ENCODE measurements around the gene IFNA1.
"Not testable (repeated sequence)": the region's sequence is repeated elsewhere in the genome, so short reads cannot be mapped to it uniquely, and the experiment has no call there.

IFNA1 gene

DNA sequence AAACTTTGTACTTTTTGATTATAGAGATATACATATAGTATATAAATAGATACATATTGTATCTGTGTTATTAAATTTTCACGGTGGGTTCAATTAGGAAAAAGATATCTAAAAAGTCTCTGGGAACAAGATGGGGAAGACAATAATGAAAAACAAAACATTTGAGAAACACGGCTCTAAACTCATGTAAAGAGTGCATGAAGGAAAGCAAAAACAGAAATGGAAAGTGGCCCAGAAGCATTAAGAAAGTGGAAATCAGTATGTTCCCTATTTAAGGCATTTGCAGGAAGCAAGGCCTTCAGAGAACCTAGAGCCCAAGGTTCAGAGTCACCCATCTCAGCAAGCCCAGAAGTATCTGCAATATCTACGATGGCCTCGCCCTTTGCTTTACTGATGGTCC lies at the start of gene IFNA1:
IFNA1 (plus strand) TSS at position 301 of the 400 bp plus-strand sequence; CDS start at position 370, 69 bp downstream.
- no peak for DNase-seq (ENCODE audit: low read depth in 2 of 2)

DNA sequence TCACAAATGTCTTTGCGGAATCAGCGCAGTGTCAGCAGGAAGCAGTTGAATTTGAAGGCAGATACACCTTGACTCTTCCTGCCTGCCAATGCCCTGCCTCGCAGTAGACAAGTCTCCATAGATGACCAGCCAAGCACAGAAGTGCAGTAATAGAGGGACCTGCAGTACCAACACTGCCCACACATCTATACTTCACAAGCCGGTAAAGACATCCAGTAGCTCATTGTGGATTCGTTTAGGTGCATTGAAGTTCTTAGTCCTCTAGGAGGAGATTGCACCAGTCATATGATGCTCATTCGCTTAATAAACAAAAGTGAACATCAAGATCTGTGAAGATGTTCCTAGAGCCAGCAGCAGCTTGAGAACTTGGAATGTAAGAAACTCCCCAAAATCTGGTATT lies 48.0 kb upstream of the IFNA1 start:
- no peak for DNase-seq (ENCODE audit: low read depth in 2 of 2)

DNA sequence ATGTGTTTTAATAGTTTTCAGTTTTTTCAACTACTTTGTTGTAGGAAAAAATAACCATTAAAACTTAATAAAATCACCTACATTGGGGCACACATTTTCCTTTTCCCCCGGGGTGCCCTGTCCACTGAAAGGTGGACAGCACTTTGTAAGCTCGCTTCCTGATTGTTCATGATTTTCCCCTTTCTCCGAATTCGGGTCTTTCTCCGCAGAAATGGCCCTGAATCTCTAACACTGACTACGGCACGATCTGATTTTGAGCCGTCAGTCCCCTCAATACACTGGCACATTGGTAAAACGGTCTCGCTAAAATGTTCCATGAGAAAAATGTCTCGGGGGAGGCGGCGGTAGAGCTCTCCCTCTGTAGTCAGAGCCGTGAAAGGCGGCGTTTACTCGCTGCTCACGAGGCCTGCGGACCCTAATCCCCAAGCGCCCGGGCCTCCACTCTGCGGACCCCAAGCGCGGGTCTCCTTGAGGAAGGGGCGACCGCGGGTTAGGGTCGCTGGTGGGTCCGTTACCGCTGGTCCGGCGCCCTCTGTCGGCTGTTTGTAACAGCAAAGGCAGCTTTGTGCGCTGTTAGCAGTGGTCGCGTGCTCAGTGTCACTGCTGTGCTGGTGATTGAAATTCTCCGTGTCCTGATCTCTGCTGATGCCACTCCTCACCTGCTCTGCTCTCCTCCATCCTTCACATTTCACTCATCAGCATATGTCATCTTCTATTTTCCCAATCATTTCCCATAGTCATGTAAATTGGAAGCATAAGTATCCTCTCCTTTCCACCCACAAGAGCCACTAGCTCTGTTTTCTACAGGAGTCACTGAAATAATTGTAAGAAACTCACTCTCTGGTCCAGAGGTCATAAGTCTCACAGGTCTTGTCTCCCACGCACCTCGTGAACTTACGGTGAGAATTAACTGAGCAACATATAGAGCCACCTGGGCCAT lies 44.2 kb upstream of the IFNA1 start:
- DNase-seq (ENCODE audit: low read depth in 2 of 2), result peak; percentile 7 to 20

DNA sequence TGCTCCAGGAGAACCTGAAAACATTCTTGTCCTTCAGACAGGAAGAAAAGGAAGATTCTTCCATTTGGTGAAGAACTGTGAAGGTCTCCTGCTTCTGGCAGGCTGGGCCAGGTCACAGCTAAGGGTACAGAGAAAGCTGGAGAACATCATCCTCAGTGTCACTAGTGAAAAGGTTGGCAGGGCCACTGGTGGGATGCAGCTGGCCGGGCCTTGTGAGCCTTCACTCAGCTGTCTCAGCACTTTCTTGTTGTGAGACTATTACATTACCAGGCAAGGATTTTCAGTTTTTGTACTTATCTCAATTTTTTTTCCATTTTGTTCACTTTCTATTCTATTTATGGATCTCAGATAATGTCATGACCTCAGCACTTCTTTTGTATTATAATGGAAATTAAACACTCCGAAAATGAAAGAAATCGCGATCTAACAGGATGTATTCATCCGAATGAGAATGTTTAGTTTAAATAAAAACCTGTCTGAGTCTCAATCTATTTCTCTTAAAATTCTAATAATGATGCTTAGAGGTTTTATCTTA lies 41.2 kb upstream of the IFNA1 start:
- no peak for DNase-seq (ENCODE audit: low read depth in 2 of 2)

DNA sequence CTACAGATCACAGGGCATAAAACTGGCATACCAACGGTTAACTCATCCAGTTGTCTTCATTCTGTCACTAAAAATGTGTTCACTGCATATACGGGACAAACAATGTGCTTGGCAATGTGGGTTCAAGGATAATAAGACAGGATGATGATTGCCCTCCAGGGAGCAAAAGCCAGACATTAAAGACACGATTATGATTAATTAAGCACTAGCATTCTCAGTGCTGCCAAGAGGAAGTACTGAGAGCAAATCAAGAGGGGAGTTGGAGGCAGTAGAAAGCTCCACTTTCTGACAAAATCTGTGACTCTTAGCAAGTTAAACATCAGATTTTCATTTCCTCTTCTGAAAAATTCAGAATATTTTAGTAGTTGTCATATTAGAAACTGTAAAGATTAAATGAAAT lies 40.3 kb upstream of the IFNA1 start:
- no peak for DNase-seq (ENCODE audit: low read depth in 2 of 2)

DNA sequence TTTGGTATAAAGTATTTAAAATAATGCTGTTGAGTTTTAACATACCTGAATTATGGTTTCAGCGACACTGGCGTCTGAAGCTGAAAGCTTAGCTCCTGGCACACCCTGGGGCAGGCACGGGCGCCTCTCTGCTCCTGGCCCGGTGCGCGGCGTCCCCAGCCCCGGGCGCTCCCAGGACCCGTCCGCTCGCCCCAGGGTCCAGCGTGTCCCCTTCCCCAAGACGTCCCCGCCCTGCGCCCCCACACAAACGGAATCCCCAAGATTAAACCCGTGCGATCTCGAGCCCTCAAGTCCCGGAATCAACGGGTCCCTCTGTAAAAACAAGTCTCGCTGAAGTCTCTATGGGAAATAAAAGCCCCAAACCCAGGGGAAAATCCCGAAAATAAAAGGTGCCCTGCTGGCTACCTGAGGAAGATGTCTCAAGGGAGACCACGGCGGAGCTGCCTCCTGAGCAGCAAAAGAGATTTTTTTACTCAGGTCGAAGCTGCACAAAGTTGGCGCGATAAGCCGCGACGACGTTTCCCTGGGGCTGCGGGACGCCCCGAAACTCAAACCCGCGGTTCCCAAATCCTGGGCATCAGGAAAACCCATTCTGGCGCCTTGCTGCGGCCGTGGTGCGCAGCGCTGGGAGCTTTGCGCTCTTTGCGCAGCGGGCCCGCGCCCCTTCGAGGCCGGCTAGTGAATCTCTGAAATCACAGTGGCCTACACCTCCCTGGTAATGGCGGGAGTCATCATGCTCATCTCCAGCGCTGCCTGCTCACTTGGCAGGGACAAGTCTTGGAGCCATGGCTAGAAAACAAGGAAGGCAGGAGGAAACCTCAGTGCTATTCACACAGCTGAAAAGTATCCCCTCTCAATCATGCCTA lies 37.6 kb upstream of the IFNA1 start:
- DNase-seq (ENCODE audit: low read depth in 2 of 2), result no peak

DNA sequence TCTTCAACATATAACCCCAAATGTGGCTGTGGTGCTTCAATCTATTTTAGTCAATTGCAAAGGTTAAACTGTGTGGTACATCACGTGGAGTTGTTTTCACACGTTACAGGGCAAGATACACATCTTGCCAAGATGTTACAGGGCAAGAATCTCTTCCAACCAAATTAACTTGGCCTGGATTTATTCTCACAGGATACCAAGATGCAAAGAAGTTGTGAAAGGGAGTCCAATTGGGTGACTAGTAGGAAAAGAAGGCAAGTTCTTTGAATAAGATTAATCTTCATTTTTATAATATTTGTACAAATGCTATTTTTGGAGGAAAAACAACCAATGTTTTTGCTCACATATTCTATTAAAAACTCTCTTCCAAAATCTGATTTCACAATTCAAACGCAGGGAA lies 36.1 kb upstream of the IFNA1 start:
- no peak for DNase-seq (ENCODE audit: low read depth in 2 of 2)

DNA sequence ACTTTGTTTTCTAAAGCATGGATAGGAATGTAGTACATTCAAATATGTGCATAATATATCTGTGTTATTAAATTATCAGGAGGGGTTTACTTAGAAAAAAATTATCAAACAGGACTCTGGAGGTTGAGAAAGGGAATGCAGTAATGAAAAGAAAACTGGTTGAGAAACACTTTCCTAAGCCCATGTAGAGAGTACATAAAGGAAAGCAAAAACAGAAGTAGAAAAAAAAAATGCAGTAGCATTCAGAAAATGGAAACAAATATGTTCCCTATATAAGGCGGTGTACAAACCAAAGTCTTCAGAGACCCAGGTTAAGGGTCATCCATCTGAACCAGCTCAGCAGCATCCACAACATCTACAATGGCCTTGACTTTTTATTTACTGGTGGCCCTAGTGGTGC lies 31.4 kb upstream of the IFNA1 start, which contains the start of gene IFNA8:
IFNA8 (plus strand) TSS at position 301 of the 400 bp plus-strand sequence; CDS start at position 361, 60 bp downstream.
- no peak for DNase-seq (ENCODE audit: low read depth in 2 of 2)

DNA sequence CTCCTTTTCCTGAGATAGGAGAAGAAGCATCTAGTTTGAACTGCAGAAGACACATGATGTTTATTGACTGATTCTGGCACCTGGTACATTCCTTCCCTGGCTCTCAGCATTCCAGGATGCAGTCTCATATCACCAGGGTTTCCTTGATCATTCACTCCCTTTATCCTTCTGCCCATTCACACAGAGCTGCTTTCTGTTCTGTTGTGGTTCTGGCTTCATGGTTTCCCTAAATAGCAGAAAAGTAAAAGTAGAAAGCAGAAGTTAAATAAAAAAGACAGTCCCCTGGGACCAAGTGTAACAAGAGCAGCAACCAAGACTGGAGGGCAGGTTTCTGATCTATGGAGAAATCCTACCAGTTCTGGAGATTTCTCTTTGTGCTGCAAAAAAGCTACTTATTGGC lies 28.1 kb upstream of the IFNA1 start:
- DNase-seq (ENCODE audit: low read depth in 2 of 2), result no peak

DNA sequence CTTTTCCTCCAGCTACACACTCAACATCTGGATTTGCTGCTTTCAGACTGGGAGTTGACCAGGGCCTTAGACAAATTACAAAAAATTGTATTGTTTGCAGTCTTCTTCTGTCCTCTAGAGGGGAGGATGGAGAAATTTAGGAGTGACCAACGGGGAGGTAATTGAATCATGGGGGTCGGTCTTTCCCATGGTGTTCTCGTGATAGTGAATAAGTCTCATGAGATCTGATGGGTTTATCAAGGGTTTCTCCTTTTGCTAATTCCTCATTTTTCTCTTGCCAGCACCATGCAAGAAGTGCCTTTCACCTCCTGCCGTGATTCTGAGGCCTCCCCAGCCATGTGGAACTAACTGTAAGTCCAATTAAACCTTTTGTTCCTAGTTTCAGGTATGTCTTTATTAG lies 27.1 kb upstream of the IFNA1 start:
- DNase-seq (ENCODE audit: low read depth in 2 of 2), result no peak

DNA sequence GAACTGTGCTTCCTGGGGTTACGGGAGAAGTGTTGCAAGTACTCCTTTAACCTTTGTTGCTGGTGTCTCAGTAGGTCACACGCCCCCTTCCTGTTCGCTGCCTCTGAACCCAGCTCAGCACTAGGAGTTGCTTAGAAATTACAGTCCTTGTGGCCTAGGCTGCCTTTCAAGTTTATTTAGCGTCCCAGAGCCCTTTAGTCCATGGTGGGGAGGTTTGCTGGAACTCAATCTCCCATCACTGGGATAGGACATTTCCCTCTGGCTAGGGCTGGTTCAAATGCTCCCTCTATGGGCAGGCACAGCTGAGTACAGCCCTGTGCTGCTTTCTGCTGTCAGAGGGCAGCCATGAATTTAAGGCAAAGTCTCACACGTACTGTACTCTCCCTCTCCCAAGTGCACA lies 26.6 kb upstream of the IFNA1 start:
- no peak for DNase-seq (ENCODE audit: low read depth in 2 of 2)

DNA sequence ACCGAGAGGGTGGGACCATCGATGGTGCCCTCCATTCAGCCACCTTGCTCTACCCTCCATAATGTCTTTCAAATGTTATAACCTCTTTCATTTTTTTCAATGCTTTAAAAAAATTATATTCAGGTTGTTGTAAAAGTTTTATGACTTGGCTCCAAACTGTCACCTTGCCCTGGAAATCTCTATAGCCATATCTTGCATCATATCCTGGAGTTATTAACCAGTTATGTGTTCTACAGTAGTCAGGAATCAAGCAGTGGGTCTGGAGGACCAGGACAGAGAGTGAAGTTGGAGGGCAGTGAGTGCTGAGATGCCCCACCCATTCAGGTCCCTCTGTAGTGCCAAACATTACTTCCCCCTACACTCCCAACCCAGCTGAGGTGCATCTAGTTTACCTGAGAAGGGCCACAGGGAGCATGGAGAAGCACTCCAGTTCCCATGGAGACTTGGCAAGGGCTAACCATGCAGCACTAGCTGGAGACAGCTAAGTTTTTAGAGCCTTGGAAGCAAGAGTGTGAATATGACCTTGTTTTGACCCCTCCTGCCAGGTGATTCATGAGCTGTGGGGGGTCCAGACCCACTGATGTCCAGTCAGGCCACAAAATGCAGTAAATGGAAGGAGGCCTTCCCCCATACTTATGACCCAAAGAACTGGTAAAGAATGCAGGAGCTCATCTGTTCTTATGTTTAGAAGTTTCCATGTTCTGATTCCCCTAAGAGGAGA lies 25.9 kb upstream of the IFNA1 start:
- no peak for DNase-seq (ENCODE audit: low read depth in 2 of 2)

DNA sequence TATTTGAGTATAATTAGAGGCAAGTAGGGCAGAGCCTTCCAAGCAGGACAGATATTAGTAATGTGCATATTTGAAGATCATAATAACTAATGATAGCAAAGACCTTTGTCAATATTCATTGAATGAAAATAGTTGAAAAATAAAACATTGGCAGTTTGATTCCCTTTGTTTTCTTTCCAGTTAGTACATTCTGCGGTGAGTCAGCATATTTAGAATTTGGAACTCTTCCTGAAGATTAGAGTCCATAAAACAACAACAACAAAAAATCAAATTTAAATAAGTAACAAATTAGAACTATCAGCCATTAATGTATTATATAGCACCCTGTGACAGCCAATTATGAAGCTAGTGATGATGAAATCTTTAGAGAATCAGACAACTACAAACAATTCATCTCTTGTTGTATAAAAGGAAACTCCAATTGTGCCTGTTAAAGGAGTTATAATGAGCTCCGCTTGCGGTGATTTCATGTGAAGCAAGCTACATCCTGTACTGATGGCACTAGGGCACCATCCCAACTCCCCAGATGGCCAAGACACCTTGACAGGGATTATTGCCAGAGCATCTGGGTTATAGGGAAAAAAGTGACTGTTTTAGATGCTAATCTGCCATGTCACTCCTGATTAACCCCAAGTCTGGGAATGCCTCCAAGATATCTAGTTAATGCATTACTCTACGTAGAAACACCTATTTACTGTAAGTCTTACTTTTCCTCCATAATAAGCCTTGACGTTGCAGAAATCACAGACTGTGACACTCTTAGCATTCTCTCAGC lies 24.6 kb upstream of the IFNA1 start:
- DNase-seq (ENCODE audit: low read depth in 2 of 2), result no peak

DNA sequence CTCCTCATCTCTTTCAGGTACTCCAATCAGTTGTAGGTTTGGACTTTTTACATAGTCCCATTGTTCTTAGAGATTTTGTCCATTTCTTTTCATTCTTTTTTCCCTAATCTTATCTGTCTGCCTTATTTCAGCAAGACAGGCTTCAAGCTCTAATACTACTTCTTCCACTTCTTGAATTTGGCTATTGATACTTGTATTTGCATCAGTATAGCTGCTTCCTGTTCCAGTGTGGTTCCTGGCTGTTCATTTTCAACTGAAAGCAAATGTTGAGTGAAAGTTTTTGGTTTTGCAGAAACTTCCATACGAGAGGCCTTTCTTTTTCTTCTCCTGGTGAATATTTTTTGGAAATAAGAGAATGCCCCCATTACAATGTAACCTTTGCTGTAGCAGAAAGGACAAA lies 12.0 kb upstream of the IFNA1 start:
- DNase-seq (ENCODE audit: low read depth in 2 of 2), result no peak

DNA sequence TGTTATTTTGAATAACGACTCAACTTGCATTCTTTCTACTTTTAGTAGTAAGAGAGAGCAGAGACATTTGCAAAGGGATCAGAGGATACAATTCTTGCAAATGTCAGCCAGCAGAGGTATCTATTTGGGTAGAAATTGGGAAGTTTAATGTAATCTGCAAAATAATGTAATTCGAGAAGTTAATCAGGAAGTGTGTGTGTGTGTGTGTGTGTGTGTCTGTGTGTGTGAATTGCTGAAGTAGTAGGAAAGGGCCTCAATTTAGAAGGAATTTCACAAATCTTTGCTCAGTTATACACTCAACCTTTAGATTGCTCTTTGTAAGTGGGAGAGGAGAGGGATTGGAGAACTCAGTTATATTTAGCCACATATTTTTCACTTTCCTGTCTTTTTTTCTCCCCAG lies 11.0 kb upstream of the IFNA1 start:
- no peak for DNase-seq (ENCODE audit: low read depth in 2 of 2)

DNA sequence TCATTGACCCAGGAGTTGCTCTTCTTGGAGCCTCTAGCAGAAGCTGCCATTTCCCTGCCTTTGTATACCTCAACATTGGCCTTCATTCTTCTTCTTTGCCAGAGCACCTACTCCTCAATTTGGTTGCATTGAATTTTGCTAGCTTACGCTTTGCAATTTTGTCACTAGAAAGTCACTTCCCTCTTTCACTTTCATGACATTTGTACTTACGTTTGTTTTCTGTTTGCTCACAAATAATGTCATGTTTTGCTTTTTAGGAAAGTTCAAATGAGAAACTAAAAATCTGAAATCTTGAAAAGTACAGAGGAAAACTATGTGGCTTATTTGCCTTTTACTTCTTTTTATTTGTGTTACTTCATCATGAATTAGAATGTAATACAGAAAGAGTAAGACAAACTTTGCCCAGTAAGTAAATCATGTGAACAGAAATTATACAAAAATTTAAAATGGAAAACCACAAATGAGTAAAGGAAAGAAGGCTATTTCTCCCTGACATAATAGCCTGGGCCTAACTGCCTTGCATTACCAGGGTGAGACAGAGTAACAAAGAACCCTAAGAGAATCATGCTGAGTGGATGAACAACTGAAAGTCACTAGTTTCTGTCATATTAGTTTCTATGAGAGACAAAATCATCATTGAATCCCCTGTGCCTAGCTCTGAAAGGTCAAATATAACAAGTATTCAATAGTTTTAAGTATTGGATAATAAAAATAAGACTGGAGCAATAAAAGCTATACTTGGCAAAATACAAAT lies 7.4 kb upstream of the IFNA1 start:
- no peak for DNase-seq (ENCODE audit: low read depth in 2 of 2)

DNA sequence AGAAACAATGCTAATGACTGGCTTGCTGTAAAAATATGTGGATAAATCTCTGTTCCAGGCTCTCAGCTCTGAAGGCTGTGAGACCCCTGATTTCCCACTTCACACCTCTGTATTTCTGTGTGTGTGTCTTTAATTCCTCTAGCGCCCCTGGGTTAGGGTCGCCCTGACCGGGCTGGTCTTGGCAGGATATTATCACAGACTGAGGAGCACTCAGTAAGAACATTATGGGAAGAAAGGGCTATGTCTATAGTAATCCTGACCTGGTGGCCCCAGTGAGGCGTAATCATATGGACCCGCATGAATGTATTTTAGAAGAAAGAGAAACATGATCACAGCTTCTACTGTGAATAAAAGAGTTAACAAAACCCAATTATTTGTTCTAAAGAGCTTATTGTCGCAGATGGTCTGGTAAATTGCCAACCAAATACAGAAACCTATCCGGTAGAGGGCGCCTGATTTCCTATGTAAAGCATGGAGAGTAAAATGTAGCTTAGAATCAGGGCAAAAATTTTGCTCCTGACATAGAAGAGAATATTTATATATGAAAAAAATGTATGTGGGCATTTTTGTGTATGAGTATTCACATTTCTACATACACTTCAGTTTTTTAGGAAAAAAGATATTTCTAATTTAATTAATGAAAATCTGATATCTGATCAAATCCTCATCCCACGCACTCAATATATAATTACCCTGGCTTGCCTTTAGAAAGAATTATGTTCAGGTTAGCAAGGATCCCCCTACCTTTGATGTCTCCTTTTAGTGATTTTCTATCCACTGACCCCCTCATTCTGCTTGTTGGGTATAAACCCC lies 5.8 kb upstream of the IFNA1 start:
- peak; percentile 9 to 13 for DNase-seq (ENCODE audit: low read depth in 2 of 2)

DNA sequence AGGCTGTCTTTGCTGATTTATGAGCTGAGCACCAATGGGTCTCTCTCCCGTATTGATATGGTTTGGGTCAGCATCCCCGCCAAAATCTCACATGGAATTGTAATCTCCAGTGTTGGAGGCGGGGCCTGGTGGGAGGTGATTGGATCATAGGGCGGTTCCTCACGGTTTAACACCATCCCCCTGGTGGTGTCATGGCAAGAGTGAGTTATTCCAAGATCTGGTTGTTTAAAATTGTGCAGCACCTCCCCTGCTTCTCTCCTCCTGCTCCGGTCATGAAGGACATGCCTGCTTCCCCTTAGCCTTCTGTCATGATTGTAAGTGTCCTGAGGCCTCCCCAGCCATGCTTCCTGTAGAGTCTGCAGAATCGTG lies 5.2 kb upstream of the IFNA1 start:
- DNase-seq (ENCODE audit: low read depth in 2 of 2), result not testable (repeated sequence)

DNA sequence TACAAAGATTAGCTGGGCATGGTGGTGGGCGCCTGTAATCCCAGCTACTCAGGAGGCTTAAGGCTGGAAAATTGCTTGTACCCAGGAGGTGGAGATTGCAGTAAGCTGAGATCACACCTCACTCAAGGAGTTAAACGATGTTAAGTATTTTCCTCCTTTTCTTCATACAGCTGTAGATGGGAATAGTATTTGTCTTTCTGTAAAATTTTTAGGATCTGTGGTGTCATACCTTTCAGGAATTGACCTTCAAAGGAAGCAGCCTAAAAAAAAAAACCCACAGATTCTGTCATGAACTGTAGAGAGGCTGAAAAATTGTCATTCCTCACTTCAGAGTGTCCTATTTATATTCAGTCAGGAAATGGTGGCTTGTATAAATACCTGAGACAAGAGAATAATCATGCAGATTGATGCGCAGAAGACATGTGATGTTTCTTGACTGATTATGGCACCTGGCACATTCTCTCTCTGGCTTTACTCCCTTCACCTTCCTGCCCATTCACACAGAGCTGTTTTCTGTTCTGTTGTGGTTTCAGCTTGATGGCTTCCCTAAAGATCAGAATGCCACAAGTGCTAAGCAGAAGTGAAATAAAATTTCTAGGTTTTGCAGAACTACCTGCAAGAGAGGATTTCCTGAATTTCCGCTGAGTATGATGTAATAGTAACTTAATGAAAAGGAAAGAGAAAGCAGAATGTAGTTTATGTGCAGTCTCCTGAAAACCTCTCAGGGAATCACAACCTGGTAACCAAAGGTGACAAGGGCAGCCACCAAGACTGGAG lies 3.8 kb downstream of the IFNA1 start:
- DNase-seq (ENCODE audit: low read depth in 2 of 2), result no peak
